ENCODE data around the gene NUP107.

The NUP107 gene

DNA sequence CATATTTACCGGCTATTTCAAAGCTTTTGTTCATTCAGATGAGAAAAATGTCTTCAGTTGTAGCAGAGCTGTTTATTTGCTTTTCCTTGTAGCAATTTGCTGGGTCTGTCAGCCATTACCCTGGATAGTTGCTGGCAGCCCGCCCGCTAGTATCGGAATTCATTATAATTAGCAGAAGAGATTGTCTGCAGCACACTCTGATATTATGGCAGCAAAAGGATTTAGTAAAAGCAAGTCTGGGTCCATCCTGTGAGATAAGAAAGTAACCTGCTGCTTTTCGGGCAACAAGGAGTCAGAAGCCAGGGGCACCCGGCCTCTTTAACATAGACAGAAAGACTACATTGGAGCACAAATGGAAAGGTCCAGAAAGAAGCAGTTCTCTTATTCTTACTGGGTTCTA lies 53.1 kb downstream of the NUP107 start:
- no peak for DNase-seq (ENCODE audit: low spot score)

DNA sequence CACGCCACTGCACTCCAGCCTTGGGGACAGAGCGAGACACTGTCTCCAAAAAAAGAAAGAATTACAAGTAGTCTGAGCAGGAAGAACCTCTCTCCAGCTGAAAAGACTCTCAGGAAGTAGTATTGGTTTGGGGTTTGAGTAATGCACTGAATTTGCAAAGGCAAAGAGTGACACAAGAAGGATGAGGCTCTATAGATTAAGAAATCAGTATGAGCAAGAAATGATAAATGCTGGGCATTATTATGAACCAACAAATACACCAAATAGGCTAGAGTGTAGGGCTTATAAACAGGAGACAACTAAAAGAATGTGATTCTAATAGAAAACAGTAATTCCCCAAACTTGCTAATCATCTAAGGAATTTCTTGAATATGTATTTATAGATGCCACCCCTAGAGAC lies 56.6 kb downstream of the NUP107 start:
- no peak for DNase-seq (ENCODE audit: low spot score)

DNA sequence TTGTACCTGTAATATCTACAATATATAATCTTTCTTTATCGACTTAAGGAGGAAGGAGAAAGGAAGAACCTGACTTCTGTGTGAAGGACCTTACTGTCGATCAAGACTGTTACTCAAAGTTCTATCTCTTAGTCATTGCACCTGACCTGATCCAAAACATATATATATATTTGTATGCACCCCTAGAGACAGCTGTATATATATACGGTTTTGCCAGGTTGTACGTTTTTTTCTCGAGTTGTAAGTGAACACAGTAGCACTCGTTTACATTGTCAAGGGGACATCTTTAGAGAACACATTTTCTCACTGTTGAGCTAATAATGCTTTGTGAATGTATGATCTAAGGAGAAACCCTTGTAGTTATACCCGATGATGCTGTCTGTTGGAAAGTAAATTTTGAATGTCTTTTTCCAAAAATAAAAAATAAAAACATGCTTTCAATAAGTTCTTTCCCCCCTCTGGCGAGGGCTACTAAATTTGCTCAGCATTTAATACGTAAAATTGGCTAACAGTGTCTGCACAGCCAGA lies 58.7 kb downstream of the NUP107 start:
- DNase-seq (ENCODE audit: low spot score), result no peak

DNA sequence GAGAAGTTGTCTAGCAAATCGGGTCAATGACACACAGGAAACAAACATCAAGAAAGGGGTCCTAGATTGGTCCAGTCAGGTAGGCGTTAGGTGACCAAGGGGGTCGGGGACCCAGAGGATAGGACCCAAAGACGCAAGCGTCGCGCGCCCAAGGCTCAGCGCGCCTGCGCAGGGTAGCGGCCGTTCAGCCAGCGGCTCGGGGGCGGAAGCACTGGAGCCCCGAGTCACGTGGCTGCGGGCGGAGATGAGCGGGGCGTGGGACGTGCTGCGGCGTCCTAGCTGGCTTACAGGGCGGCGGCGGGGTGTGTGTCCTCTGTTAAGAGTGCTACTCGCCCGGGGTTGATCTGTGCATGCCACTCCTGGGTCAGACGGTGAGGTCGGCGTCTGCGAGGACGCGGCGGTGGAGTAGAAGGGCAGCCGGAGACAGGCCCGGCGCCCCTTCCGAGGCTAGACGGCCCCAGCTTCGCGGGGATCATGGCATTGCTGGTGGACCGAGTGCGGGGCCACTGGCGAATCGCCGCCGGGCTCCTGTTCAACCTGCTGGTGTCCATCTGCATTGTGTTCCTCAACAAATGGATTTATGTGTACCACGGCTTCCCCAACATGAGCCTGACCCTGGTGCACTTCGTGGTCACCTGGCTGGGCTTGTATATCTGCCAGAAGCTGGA lies 59.3 kb downstream of the NUP107 start, which contains the start of gene SLC35E3:
TSS of gene SLC35E3 (plus strand) at position 273 of the 668 bp plus-strand sequence. CDS start at position 475, 202 bp downstream.
- peak; percentile 95 for DNase-seq (ENCODE audit: low spot score)

DNA sequence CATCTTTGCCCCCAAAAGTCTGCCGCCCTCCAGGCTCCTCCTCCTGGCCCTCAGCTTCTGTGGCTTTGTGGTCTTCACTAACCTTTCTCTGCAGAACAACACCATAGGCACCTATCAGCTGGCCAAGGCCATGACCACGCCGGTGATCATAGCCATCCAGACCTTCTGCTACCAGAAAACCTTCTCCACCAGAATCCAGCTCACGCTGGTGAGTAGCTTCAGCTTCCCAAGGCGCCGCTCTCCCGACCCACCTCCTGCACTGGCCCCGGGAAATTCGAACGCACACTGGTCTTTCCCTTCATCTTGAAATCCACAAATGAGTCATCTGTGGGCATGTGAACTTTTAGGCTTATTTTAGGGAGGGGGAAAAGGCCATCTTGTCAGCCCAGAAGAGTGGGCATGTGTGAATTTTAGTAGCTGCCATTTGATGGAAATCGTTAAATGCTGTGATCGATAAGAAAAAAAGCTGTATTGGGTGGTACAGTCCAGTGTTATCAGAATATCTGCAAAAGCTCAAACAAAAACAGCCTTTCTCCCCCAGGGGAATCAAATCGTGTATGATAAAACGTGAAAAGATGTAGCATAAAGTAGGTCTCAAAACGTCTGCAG lies 59.9 kb downstream of the NUP107 start:
- peak; percentile 46 for DNase-seq (ENCODE audit: low spot score)

DNA sequence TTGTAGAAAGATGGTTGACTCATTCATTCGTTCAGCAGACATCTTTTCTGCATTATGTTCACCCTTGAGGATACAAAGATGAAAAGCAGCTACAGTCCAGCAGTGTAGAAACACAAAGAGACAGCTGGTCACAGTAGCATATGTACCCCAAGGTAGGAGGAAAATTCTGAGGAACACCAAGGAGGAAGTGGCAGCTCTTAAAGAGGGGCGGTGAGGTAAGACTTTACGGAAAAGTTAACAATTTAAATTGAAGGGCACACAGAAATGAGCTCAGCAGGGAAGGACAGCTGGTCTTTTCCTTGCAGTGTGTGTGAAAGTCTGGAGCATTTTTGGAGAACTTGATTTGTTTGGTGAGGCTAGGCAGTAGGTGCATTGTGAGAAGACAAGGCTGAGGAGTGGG lies 62.7 kb downstream of the NUP107 start:
- DNase-seq (ENCODE audit: low spot score), result no peak

DNA sequence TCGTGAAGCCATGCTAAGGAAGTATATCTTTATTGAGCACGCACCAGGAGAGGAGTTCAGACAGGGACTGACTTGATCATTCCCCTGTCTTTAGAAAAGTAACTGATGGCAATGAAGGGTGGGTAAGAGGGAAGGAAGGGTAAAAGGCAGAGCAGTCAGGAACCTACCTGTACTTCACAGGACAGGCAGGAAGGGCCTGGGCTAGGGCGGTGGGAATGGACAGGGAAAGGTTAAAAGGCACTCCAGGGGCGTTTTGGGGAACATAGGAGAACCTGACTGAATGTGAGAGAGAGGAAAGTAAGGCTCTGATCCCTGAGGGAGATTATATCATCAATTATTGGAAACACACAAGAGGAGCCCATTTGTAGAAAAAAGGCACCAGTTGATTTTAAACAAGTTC lies 63.1 kb downstream of the NUP107 start:
- DNase-seq (ENCODE audit: low spot score), result no peak

DNA sequence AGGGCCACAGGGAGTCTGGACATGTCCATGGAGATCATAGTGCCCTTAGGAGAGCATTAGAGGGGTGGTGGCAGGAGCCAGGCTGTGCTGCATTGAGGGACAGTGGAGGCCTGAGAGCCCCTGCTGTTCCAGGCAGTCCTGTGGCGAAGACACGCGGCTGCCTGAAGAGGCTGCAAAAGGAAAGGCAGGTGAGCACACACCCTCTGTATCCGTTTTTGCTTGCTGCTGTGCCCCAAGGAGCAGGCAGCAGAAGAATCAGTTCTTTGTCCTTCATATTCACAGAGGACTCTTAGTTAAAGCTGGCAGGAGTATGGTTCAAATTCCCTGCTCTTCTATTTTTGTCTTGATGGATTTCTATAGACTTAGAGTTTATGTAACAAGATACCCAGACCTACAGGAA lies 63.7 kb downstream of the NUP107 start:
- peak; percentile 78 for DNase-seq (ENCODE audit: low spot score)

DNA sequence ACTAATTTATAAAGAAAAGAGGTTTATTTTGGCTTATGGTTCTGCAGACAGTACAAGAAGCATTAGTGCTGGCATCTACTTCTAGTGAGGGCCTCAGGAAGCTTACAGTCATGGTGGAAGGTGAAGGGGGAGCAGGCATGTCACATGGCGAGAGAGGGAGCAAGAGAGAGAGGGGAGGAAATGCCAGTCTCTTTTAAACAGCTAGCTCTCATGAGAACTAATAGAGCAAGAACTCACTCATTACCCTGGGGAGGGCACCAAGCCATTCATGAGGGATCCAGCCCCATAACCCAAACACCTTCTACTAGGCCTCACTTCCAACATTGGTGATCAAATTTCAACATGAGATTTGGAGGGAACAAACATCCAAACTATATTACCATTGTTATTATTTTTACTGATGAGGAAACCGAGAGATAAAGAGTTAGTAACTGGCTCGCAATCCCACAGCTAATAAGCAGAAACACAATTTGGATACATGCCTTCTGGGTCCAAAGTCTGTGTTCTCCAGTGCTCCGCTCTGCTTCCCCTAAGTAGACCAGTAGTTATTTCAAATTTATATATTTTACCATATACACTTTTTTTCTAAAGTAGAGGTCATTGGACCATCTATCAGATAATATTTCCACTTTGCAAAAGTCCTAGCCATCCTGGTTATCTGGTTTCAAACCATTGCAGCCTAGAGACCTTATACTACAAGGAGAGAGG lies 68.9 kb downstream of the NUP107 start:
- no peak for DNase-seq (ENCODE audit: low spot score)

DNA sequence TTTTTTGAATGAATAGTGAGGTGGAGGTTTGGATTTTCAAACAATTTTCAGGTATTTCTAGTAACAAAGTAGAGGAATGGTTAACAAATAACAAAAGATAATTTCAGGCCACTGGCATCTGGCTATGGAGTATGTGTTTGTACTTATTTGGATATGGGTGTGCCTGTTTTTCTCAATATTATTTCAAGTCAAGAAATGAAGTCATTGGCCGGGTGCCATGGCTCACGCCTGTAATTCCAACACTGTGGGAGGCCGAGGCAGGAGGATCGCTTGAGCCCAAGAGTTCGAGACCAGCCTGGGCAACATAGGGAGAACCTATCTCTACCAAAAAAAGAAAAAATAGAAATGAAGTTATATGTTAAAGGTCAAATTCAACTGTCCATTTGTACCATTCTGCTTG lies 73.1 kb downstream of the NUP107 start:
- DNase-seq (ENCODE audit: low spot score), result no peak

DNA sequence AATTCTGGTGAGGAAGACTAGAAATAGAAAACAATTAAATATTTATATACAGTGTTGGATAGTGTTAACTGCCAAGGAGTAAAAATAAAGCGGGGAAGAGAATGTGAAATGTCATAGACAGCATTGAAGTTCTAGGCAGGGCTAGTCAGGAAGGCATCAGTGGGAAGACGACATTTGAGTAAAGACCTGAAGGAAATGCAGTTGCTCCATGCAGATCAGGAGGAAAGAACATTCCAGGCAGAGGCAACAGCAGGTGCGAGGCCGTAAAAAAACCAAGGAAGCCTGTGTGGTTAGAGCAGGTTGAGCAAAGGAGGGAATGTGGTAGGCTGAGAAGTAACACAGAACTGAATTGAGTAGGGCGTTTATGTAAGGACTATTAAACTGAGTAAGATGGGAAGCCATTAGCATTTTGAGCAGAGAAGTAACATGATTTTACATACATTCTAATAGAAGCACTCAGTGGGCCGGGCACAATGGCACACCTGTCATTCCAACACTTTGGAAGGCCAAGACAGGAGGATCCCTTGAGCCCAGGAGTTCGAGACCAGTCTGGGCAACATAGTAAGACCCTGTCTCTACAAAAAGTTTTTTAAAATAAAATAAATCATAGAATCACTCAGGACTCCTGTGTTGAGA lies 74.1 kb downstream of the NUP107 start:
- no peak for DNase-seq (ENCODE audit: low spot score)

DNA sequence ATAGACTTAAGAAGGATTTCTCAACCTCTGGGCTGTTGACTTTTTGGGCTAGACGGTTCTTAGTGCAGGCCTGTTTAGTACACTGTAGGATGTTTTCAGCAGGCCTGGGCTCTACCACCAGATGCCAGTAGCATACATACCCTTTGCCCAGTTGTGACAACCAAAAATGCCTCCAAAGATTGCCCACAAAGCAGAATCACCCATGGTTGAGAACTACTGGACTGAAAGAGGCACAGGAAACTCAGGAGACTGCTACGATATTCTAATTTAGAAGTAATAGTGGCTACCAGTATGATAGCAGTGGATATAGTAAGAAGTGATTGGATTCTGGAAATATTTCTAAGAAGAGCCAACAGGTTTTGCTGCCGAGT lies 74.6 kb downstream of the NUP107 start:
- DNase-seq (ENCODE audit: low spot score), result no peak

DNA sequence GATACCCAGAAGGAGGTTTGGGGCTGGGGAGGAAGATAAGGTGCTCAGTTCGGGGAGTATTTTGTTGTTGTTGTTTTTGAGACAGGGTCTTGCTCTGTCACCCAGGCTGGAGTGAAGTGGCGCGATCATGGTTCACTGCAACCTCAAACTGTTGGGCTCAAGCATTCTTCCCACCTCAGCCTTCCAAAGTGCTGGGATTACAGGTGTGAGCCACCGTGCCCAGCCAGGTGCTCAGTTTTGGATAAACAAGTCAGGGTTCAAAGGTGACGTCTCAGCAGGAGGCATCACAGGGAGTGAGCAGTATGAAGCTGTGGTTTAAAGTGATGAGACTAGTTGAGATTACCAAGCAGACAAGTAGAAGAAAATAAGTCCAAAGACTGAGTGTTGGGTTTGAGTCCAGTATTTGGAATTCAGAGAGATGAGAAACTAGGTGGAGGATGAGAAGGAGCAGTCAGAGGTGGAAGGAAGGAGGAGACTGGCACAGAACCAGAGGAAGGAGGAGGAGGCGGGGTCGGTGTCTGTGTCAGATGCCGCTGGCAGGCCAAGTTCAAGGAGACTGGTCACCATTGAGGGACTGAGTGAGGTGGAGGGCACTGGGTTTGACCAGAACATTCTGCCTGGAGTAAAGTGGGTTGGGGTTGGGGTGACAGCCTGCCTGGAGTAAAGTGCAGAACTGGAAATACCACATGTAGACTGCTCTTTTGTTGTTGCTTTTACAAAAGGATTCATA lies 75.3 kb downstream of the NUP107 start:
- DNase-seq (ENCODE audit: low spot score), result no peak

DNA sequence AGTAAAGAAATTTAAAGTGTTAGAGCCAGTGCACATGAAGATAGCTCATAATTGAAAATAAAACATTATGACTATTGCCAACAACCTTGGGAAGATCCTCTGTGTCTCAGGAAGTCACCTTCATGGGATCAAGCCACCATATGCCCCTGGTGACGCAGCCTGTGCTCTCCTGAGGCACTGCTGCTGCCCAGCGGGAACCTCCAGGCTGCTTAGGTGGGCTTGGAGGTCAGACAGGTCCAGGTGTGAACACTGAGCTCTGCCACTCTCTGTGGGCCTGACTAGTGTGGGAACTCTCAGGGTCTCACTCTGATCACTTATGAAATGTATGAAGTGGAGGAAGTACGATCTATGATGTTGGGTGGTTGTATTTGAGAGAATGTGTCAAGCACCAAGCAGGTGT lies 75.9 kb downstream of the NUP107 start:
- DNase-seq (ENCODE audit: low spot score), result no peak

DNA sequence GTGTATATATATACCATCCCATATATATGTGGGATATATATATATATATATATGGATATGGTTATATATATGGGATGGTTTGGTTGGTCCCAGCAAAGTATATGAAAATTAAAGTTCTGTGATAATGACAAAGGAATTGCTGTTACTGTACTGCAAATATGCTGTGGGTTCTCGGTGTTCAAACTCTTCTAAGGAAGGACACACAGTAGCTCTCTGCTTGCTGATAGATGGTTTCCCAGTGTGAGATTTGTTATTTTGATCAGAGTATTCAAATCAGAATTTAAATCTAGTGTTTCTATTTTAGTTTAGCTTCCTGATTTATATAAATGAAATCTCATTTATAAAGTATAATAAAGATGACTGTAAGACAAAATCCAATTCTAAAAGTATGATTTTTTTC lies 78.9 kb downstream of the NUP107 start:
- no peak for DNase-seq (ENCODE audit: low spot score)

DNA sequence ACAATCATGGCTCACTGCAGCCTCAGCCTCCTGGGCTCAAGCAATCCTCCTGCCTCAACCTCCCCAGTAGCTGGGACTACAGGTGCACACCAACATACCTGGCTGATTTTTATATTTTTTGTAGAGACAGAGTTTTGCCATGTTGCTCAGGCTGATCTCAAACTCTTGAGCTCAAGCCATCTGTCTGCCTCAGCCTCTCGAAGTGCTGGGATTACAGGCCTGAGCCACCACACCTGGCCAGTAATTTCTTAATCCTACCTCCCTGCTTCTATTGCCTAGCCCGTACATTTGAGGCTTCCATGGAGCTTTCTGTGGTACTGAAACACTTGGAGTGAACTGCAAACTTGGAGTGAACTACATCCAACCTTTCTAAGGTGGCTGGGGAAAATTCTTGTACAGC lies 79.9 kb downstream of the NUP107 start:
- no peak for DNase-seq (ENCODE audit: low spot score)

DNA sequence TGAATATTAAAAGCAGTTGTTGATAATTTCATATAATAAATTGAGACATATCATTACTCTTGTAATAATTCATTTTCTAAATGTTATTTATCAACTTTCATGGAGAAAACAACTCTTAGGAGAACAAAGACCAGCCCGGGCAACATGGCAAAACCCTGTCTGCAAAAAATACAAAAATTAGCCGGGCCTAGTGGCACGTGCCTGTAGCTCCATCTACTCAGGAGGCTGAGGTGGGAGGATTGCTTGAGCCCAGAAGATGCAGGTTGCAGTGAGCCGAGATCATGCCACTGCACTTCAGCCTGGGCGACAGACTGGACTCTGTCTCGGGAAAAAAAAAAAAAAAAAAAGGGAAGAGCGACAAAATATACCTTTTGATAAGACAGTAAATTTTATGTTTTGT lies 80.4 kb downstream of the NUP107 start:
- DNase-seq (ENCODE audit: low spot score), result no peak

DNA sequence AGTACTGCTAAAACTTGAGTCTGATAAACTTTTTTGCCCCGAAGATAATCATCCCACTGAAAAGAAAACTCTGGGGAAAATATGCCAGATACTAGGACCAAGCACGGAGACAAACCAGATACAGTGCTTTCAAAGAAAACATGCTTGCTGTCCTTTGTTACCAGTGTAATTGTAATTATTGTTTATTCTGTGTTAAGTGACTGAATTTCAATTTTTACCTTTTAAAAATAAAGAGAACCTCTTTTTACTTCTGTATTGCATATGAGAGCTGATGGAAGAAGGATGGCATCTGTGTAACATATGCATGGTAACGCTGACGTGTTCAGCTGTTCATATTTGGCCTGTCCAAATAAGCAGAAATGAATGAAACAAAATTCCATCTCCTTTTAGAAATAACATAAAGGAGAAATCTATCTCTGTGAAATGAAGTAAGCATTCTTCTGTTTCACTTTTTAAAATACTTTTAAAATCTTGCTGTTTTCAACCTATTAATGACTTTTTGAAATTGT lies 81.7 kb downstream of the NUP107 start:
- DNase-seq (ENCODE audit: low spot score), result no peak

DNA sequence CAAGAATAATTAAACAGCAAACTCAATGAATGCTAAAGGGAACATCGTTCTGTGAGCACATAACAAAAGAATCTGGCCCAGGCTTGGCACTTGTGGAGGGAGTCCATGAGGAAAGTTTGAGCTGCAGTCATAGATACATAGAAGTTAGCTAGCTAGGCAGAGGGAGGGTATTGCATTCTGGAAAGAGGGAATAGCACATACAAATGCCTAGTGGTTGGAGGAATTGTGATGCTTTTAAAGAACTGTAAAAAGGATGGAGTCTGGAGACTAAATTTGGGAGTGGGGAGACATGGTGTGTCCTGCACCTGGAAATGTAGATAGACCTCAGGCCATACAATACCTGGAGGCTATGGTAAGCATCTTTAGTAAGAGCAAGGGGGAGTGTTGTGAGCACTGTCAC lies 83.2 kb downstream of the NUP107 start:
- no peak for DNase-seq (ENCODE audit: low spot score)

DNA sequence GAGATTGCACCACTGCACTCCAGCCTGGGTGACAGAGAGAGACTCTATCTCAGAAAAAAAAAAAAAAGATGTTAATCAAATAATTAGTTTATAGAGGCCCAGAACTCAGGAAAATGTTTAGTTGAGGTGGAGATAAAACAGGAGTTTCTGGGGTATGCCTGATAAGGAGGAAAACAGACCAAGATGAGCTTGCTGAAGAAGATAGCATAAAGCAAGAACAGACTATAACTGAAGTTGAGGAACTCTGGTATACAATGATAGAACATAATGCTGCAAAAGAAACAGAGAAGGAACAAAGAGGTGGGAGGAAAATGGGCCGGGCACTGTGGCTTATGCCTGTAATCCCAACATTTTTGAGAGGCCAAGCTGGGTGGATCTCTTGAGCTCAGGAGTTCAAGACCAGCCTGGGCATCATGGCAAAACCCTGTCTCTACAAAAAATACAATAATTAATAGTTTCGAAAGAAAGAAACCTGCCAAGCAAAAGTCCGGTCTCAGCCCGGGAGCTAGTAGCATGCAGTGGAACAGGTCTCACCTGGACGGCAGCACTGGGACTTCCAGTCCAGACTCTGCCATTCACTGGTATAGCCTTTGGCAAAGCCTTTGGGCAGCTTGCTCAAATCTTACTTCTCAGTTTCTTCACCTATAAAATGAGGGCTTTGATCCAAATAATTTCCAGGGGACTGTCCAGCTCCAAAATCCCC lies 84.6 kb downstream of the NUP107 start:
- no peak for DNase-seq (ENCODE audit: low spot score)

DNA sequence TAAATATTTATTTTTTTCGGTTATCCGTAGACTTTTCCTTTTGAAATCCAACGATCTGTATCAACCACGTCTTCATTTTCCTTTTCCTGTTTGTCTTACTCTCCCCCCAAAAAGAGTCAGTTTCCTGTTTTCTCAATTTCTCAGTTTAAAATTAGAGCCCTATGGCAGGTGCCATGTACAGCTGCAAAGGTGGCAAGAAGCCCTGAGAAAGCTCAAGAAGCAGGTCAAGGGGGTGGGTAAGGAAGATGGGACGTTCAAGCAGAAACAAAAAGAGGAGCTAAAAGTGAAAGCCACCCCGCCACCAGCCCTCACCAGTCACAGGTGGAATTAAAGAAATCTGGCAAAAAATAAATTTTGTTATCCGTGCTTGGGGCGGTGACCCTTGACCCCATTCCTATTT lies 85.9 kb downstream of the NUP107 start:
- no peak for DNase-seq (ENCODE audit: low spot score)

Measured in COLO829 (cell line).